H1 (cell line): Measurements from ENCODE around the gene ILF3. TPM values are rescaled to one million over a fixed set of nuclear protein-coding genes. Genes with fewer than 3 reads are reported as not detected.

ENCODE experiments used
- CTCF ChIA-PET: fragments of 300-600 bp; sonication (Branson Sonifier 250); formaldehyde crosslinking; loops from one replicate; lab custom pipeline; 2021; ENCODE audit not compliant: partially characterized antibody; lab: Charles Lee
- POLR2A ChIA-PET: fragments of 300-600 bp; sonication (Branson Sonifier 250); formaldehyde crosslinking; loops from one replicate; lab custom pipeline; 2021; ENCODE audit warnings: inconsistent platforms; ENCODE audit not compliant: partially characterized antibody; lab: Charles Lee
- DNase-seq, 2 experiments: peaks; one replicate each; pipeline versions ENCODE4 v3.0.0 to v3.0.0-alpha.2; 2010 to 2022; ENCODE audit warnings: low spot score in 2 of 2, low read depth in 1 of 2, mixed read lengths in 1 of 2
- FAIRE-seq: peaks from 2 replicates; lab custom pipeline; 2011; peaks lifted over from hg19 to GRCh38; lab: Jason Lieb, UNC
- H2AFZ ChIP-seq: 2 replicates; pipeline ENCODE4 v1.8.1; 2012; ENCODE audit warnings: low read length, inconsistent platforms
- H2AK5ac ChIP-seq: 2 replicates; pipeline ENCODE4 v1.6.1; 2013; ENCODE audit warnings: low read depth, low read length
- H2BK120ac ChIP-seq: replicated peaks from 2 replicates; pipeline ENCODE3; 2013; ENCODE audit warnings: low read depth, low read length, inconsistent platforms
- H2BK12ac ChIP-seq: 2 replicates; pipeline ENCODE4 v1.6.1; 2013; ENCODE audit warnings: low read depth, low read length
- H2BK15ac ChIP-seq: 2 replicates; pipeline ENCODE4 v1.6.1; 2013; ENCODE audit warnings: low read length
- H2BK20ac ChIP-seq: 2 replicates; pipeline ENCODE4 v1.6.1; 2013; ENCODE audit warnings: low read length
- H2BK5ac ChIP-seq: 2 replicates; pipeline ENCODE4 v1.6.1; 2013; ENCODE audit warnings: low read depth, low read length
- H3K14ac ChIP-seq: 2 replicates; pipeline ENCODE4 v1.6.1; 2013; ENCODE audit warnings: inconsistent platforms; ENCODE audit not compliant: insufficient read length
- H3K18ac ChIP-seq: 2 replicates; pipeline ENCODE4 v1.6.1; 2013; ENCODE audit warnings: low read length; ENCODE audit errors: extremely low read depth
- H3K23ac ChIP-seq: 2 replicates; pipeline ENCODE4 v1.6.1; 2013; ENCODE audit warnings: inconsistent platforms; ENCODE audit not compliant: insufficient read length
- H3K23me2 ChIP-seq: 2 replicates; pipeline ENCODE4 v1.6.1; 2013; ENCODE audit warnings: low read depth, low read length
- H3K27ac ChIP-seq: 2 replicates; pipeline ENCODE4 v1.6.1; 2011; ENCODE audit warnings: low read depth, low read length, inconsistent platforms
- H3K27me3 ChIP-seq, 4 experiments: replicated peaks in 1 of 4; 1 replicate in 1 of 4; 2 replicates in 3 of 4; pipeline versions ENCODE4 v1.6.1 to v1.8.1; 2011 to 2013; ENCODE audit warnings: low read length in 3 of 4, mild to moderate bottlenecking in 3 of 4, inconsistent platforms in 2 of 4, mixed read lengths in 2 of 4, moderate library complexity in 1 of 4; ENCODE audit not compliant: control insufficient read depth in 3 of 4, insufficient read depth in 3 of 4; ENCODE audit errors: extremely low read depth in 1 of 4
- H3K36me3 ChIP-seq, 4 experiments: 2 replicates each; pipeline versions ENCODE4 v1.6.1 to v1.8.1; 2011 to 2013; ENCODE audit warnings: mild to moderate bottlenecking in 4 of 4, low read length in 3 of 4, moderate library complexity in 2 of 4, control low read depth in 1 of 4, inconsistent platforms in 1 of 4; ENCODE audit not compliant: insufficient read depth in 4 of 4, control insufficient read depth in 2 of 4
- H3K4ac ChIP-seq: replicated peaks from 2 replicates; pipeline ENCODE3; 2013; ENCODE audit warnings: low read length, low read depth, mixed read lengths, inconsistent platforms; ENCODE audit not compliant: insufficient read length
- H3K4me1 ChIP-seq, 4 experiments: replicated peaks in 1 of 4; 1 replicate in 1 of 4; 2 replicates in 3 of 4; pipeline versions ENCODE4 v1.6.1 to v1.8.1; 2011 to 2013; ENCODE audit warnings: low read length in 3 of 4, inconsistent platforms in 2 of 4, mixed read lengths in 1 of 4; ENCODE audit not compliant: insufficient read depth in 4 of 4, control insufficient read depth in 3 of 4
- H3K4me2 ChIP-seq, 2 experiments: 2 replicates each; pipeline versions ENCODE4 v1.6.1 to v1.8.1; 2011 to 2013; ENCODE audit warnings: low read depth in 2 of 2, low read length in 2 of 2, control low read depth in 1 of 2, inconsistent platforms in 1 of 2, mild to moderate bottlenecking in 1 of 2; ENCODE audit not compliant: insufficient read depth in 1 of 2
- H3K4me3 ChIP-seq, 4 experiments: fragments of 200-600, 300-600 bp in 1 of 4; sonication (generic), shearing (Covaris generic), sonication (Bioruptor Twin) in 1 of 4; 2 replicates each; pipeline versions ENCODE4 v1.5.1 to v1.8.1; 2011 to 2016; ENCODE audit warnings: low read length in 4 of 4, low read depth in 3 of 4, control low read depth in 2 of 4, inconsistent platforms in 2 of 4, mild to moderate bottlenecking in 2 of 4, mixed read lengths in 1 of 4, moderate library complexity in 1 of 4; ENCODE audit not compliant: insufficient read depth in 2 of 4; ENCODE audit errors: extremely low read depth in 1 of 4
- H3K56ac ChIP-seq: replicated peaks from 2 replicates; pipeline ENCODE3; 2013; ENCODE audit warnings: low read depth, mild to moderate bottlenecking, mixed read lengths, low read length, inconsistent platforms; ENCODE audit not compliant: insufficient read length
- H3K79me1 ChIP-seq: 2 replicates; pipeline ENCODE4 v1.6.1; 2013; ENCODE audit warnings: low read depth, low read length, control low read depth
- H3K79me2 ChIP-seq, 2 experiments: 2 replicates each; pipeline versions ENCODE4 v1.6.1 to v1.8.1; 2012 to 2013; ENCODE audit warnings: low read length in 2 of 2, mild to moderate bottlenecking in 2 of 2, inconsistent platforms in 1 of 2; ENCODE audit not compliant: insufficient read depth in 2 of 2, control insufficient read depth in 1 of 2
- H3K9ac ChIP-seq, 4 experiments: replicated peaks in 1 of 4; 1 replicate in 1 of 4; 2 replicates in 3 of 4; pipeline versions ENCODE4 v1.6.1 to v1.8.1; 2011 to 2013; ENCODE audit warnings: low read depth in 3 of 4, low read length in 3 of 4, control low read depth in 2 of 4, mild to moderate bottlenecking in 2 of 4, moderate library complexity in 2 of 4, inconsistent platforms in 1 of 4; ENCODE audit errors: extremely low read depth in 1 of 4
- H3K9me3 ChIP-seq, 2 experiments: 2 replicates each; pipeline versions ENCODE4 v1.6.1 to v1.8.1; 2012 to 2013; ENCODE audit warnings: mild to moderate bottlenecking in 2 of 2, moderate library complexity in 2 of 2, control low read depth in 1 of 2, inconsistent platforms in 1 of 2, low read depth in 1 of 2, low read length in 1 of 2, mixed read lengths in 1 of 2; ENCODE audit not compliant: insufficient read depth in 2 of 2
- H4K20me1 ChIP-seq, 2 experiments: replicated peaks in 1 of 2; 2 replicates each; pipeline versions ENCODE3 to v1.8.1; 2011 to 2013; ENCODE audit warnings: inconsistent platforms in 2 of 2, low read length in 2 of 2, mild to moderate bottlenecking in 1 of 2; ENCODE audit not compliant: insufficient read depth in 2 of 2, control insufficient read depth in 1 of 2
- H4K5ac ChIP-seq: 2 replicates; pipeline ENCODE4 v1.6.1; 2013; ENCODE audit warnings: low read length, low read depth, mixed read lengths, inconsistent platforms; ENCODE audit not compliant: insufficient read length
- H4K8ac ChIP-seq: 2 replicates; pipeline ENCODE4 v1.8.0; 2013; ENCODE audit warnings: mild to moderate bottlenecking, moderate library complexity, low read length, inconsistent platforms; ENCODE audit not compliant: insufficient read depth; ENCODE audit errors: extremely low read depth
- H4K91ac ChIP-seq: replicated peaks from 2 replicates; pipeline ENCODE3; 2013; ENCODE audit warnings: low read length, mixed read lengths, inconsistent platforms; ENCODE audit not compliant: insufficient read length
- BCL11A ChIP-seq, 2 experiments: IDR thresholded peaks; one replicate each; pipeline ENCODE4 v1.6.1; 2011; ENCODE audit warnings: low read depth in 2 of 2, low read length in 2 of 2, mild to moderate bottlenecking in 2 of 2
- EP300 ChIP-seq, 2 experiments: IDR thresholded peaks; 1 replicate in 1 of 2; 2 replicates in 1 of 2; pipeline ENCODE4 v1.6.1; 2011 to 2012; ENCODE audit warnings: low read depth in 2 of 2, low read length in 2 of 2, mild to moderate bottlenecking in 2 of 2, borderline replicate concordance in 1 of 2, inconsistent platforms in 1 of 2, moderate library complexity in 1 of 2
- EZH2 ChIP-seq: fragments of 200-600 bp; sonication (generic); IDR thresholded peaks from 2 replicates; pipeline ENCODE4 v1.7.1; 2012; ENCODE audit warnings: low read depth, mild to moderate bottlenecking, moderate library complexity, low read length, inconsistent platforms; ENCODE audit not compliant: severe bottlenecking
- MAX ChIP-seq: IDR thresholded peaks from 2 replicates; pipeline ENCODE4 v1.6.1; 2012; ENCODE audit warnings: inconsistent platforms
- RBBP5 ChIP-seq: IDR thresholded peaks from 2 replicates; pipeline ENCODE4 v1.7.1; 2012; ENCODE audit warnings: low read depth, mild to moderate bottlenecking, inconsistent platforms, low read length, moderate library complexity, borderline replicate concordance
- WGBS, 2 experiments: shearing (Covaris generic) in 1 of 2; methylation state at CpG; one replicate each; pipeline versions ENCODE4 v1.1.6 to v1.1.7; 2013 to 2015; ENCODE audit warnings: low lambda C conversion rate in 2 of 2, mixed read lengths in 2 of 2, inconsistent platforms in 1 of 2, low coverage in 1 of 2, missing lambda C conversion rate in 1 of 2; ENCODE audit not compliant: insufficient replicate concordance in 2 of 2, insufficient coverage in 1 of 2, insufficient read length in 1 of 2; ENCODE audit errors: extremely low coverage in 1 of 2, missing lambda C conversion rate in 1 of 2; 5-methylcytosine and 5-hydroxymethylcytosine counted together
- polyA plus RNA-seq, 7 experiments: library from polyadenylated mRNA; depleted of rRNA in 3 of 7; stranded (reverse) in 5 of 7; unstranded in 2 of 7; fragments of >200 nt in 5 of 7; fragments of 200-250 nt in 2 of 7; gene quantifications; 1 replicate in 5 of 7; 2 replicates in 1 of 7; 4 replicates in 1 of 7; pipeline versions ENCODE4 v1.2.1 to v1.2.3, GENCODE V29; 2011 to 2013; ENCODE audit warnings: missing spikeins in 2 of 7, mixed read lengths in 2 of 7
- total RNA-seq: library from RNA; stranded (reverse); fragmentation: NEBNext Ultra II Directional; extraction: Animal tissue kit (Norgen Biotek cat#: 25700); gene quantifications from 2 replicates; pipeline ENCODE4 v1.2.1, GENCODE V29; 2021
- TF ChIP-seq, protein P1 (sequence below): IDR thresholded peaks from 2 replicates; pipeline ENCODE4 v1.6.1; 2011; ENCODE audit warnings: low read depth, mild to moderate bottlenecking, low read length; ENCODE audit not compliant: insufficient read depth

Gene ILF3
- total and polyA plus RNA-seq, 2 of the 8 experiments (the other 6 are each of a cell fraction or from before 2014, with no cell fraction given): 291 to 695 TPM

DNA sequence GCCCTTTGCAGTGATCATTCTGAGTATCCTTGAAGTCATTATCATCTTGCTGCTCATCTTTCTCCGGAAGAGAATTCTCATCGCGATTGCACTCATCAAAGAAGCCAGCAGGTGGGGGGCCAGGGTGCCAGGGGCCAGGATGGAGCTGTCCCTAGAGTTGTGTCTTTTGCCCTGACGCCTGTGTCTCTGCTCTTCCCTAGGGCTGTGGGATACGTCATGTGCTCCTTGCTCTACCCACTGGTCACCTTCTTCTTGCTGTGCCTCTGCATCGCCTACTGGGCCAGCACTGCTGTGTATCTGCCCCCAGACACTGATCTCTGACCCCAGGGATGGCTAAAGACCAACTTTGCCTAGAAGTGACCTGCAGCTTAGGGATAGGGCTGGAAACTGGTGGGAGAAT lies 19.2 kb upstream of the ILF3 start:
- Histone ChIP-seq H2AK5ac (no peak overlapping the region), H3K4ac (no peak overlapping the region), H3K23ac (no peak overlapping the region), H3K79me2 (no peaks in the 10 kb centered on the region), H3K18ac (no peak overlapping the region), H2BK5ac (no peak overlapping the region), H2AFZ (no peak overlapping the region), H3K9me3 (no peaks in the 10 kb centered on the region), H3K56ac (no peak overlapping the region), H3K36me3 (peaks cover 37 to 83% (median 54%) of the 10 kb centered on the region in 4 experiments), H3K4me3 (no peak overlapping the region), H2BK20ac (no peak overlapping the region), H3K4me1 (no peaks in the 10 kb centered on the region; a peak in 1 of 7 replicates), H4K20me1 (peaks cover 0 to 4% of the 10 kb centered on the region in 2 experiments), H3K4me2 (no peak overlapping the region), H3K79me1 (no peaks in the 10 kb centered on the region; the same call in 1 of the 2 replicates), H2BK12ac (no peak overlapping the region), H3K14ac (no peak overlapping the region), H4K8ac (no peak overlapping the region), H3K27me3 (no peaks in the 10 kb centered on the region), H3K9ac (no peak overlapping the region), H4K91ac (no peak overlapping the region), H3K23me2 (no peaks in the 10 kb centered on the region), H2BK120ac (no peak overlapping the region), H3K27ac (no peak overlapping the region), H4K5ac (no peak overlapping the region), H2BK15ac (no peak overlapping the region)
- CTCF ChIA-PET: interaction anchor here (0.6 to 4.3 kb wide), 11 partner anchors 10 to 148 kb away, joined by 3 to 36 read pairs (median 3); no protein-coding TSS in a partner anchor
- DNase-seq (no peak), FAIRE-seq (no peak)
- POLR2A ChIA-PET: interaction anchor here (0.9 to 2.4 kb wide), 8 partner anchors 9 to 66 kb away, joined by 3 to 14 read pairs (median 5); partner anchors contain the start of genes QTRT1 and SLC44A2
- 89% methylated on average over 6 of the region's 6 CpGs; no CpG with 5 or more reads in 1 of the 2 experiments for WGBS, 2 experiments
- TF ChIP-seq MAX (no peak), BCL11A (IDR thresholded peaks at IDR 0.05; ENCODE audit: low read depth in 2 of 2, low read length in 2 of 2) (no peak), EP300 (IDR thresholded peaks at IDR 0.05; ENCODE audit: borderline replicate concordance in 1 of 2, low read depth in 2 of 2, low read length in 2 of 2) (no peak), EZH2 (no peak), RBBP5 (no peak)
- TF ChIP-seq, protein P1, sequence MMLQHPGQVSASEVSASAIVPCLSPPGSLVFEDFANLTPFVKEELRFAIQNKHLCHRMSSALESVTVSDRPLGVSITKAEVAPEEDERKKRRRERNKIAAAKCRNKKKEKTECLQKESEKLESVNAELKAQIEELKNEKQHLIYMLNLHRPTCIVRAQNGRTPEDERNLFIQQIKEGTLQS: no peak
